Right lobe of liver (tissue), 4 donors: ENCODE results near the gene FLII.

Experiments
- CTCF ChIP-seq, 4 donors: fragments of 200-600 bp in 3 of 4; fragments of 450-650 bp in 1 of 4; IDR thresholded peaks; one replicate each; pipeline versions ENCODE4 v1.5.1 to v1.8.0; 2016 to 2022; ENCODE audit warnings: antibody characterized with exemption in 4 of 4, mild to moderate bottlenecking in 2 of 4
- POLR2A ChIP-seq: fragments of 450-650 bp; IDR thresholded peaks from one replicate; pipeline ENCODE4 v1.6.1; 2017; ENCODE audit warnings: antibody characterized with exemption, mild to moderate bottlenecking
- donor health status: DM: no; HTN: no; CAD: no.
- donor health status: DM: no; HTN: no; CAD: no.
- donor health status: DM: no; HTN: yes; CAD: no.

DNA sequence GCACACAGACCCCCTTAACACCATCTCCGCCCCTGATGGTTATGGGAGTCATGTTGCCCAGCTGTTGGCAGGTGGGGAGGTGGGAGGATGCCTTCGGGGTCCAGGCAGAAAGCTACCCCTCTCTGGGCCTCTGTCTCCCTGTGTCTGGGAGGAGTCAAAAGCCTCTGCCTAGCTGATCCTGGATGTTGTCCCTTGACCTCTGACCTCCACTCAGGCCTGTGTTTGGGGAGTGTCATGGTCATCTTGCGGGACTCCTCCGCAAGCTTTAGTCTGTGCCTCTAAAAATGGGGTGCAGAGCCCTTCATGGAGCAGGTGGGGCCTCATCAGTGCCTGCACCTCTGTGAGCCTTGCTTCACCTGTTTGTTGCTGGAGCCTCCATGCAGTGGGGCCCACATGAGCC is 29.3 kb downstream of the FLII start:
- TF ChIP-seq CTCF (IDR thresholded peaks at IDR 0.05) (no peak), POLR2A (no peak)
